Measurements from ENCODE around the gene GRB10.

- TF ChIP-seq CTCF (IDR thresholded peaks at IDR 0.05) = no peak
- TF ChIP-seq EZH2phosphoT487 (IDR thresholded peaks at IDR 0.05) = no peak
- no peak for TF ChIP-seq EZH2 (IDR thresholded peaks at IDR 0.05)
These were observed 119.1 kb downstream of the GRB10 start for GRCh38 chr7:50663396-50664102.

Data from neural progenitor cell (in vitro differentiated cells).